ENCODE measurements around the gene NNMT. TPM values are rescaled to one million over a fixed set of nuclear protein-coding genes. Genes with fewer than 3 reads are reported as not detected.

NNMT gene
- total RNA-seq, 2 donors from 2014 or later: 83.7 to 240 TPM

DNA sequence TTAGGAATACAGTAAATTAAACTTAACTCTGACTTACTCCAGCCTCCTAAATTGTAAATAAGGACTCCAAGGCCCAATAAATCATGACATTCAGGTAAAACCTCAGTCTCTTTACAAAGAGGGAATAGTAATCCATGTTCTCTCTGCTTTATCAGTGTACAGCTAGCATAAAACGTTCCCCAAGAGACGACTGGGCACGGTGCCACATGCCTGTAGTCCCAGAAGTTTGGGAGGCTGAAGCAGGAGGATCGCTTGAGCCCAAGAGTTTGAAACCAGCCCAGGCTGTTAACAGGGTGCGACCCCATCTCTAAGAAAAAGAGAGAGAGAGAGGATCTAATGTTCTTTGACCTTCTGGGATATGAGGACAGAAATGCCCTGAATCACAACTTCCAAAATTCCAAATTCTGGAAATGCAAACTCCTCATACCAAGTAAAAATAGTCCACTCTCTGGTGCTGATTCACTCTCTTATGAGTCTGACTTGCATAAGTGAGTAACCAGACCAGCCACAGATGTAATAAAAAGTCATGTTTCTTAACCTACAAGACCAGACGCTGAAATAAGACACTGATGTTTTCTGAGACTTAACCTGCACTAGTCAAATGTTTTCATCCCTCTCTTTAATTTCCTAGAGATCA, 25.5 kb downstream of the NNMT start:
- DNase-seq (ENCODE audit: low spot score): no peak
- peak overlapping the region in 1 of 2 donors; percentile 24 for H3K27ac ChIP-seq
- TF ChIP-seq, protein P1, sequence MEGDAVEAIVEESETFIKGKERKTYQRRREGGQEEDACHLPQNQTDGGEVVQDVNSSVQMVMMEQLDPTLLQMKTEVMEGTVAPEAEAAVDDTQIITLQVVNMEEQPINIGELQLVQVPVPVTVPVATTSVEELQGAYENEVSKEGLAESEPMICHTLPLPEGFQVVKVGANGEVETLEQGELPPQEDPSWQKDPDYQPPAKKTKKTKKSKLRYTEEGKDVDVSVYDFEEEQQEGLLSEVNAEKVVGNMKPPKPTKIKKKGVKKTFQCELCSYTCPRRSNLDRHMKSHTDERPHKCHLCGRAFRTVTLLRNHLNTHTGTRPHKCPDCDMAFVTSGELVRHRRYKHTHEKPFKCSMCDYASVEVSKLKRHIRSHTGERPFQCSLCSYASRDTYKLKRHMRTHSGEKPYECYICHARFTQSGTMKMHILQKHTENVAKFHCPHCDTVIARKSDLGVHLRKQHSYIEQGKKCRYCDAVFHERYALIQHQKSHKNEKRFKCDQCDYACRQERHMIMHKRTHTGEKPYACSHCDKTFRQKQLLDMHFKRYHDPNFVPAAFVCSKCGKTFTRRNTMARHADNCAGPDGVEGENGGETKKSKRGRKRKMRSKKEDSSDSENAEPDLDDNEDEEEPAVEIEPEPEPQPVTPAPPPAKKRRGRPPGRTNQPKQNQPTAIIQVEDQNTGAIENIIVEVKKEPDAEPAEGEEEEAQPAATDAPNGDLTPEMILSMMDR (IDR thresholded peaks at IDR 0.05): no peak
- no peaks in the 10 kb centered on the region for H3K9me3 ChIP-seq
- H3K36me3 ChIP-seq: peaks cover 2% of the 10 kb centered on the region
- no peaks in the 10 kb centered on the region for H3K27me3 ChIP-seq
- H3K4me1 ChIP-seq: peaks cover 0 to 16% of the 10 kb centered on the region in 2 donors
- no peak overlapping the region for H3K4me3 ChIP-seq

DNA sequence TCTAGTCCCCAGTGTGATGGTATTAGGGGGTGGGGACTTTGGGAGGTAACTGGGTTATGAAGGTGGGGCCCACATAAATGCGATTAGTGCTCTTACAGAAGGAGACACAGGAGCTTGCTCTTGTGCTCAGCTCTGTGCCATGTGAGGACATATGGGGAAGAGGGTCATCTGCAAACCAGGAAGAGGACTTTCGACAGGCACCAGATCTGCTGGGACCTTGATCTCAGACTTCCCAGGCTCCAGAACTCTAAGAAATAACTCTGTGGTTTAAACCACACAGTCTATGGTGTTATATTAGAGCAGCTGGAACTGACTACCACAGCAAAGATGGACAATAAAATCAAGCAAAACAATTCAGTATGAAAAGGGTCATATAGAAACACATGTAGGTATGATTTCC, 26.7 kb downstream of the NNMT start:
- no peaks in the 10 kb centered on the region for H3K27me3 ChIP-seq
- H3K9me3 ChIP-seq: no peaks in the 10 kb centered on the region
- no peaks in the 10 kb centered on the region for H3K36me3 ChIP-seq
- H3K27ac ChIP-seq: no peak overlapping the region
- TF ChIP-seq, protein P1 (IDR thresholded peaks at IDR 0.05): no peak
- no peak overlapping the region for H3K4me3 ChIP-seq
- peaks cover 0 to 8% of the 10 kb centered on the region in 2 donors for H3K4me1 ChIP-seq
- DNase-seq (ENCODE audit: low spot score): no peak

DNA sequence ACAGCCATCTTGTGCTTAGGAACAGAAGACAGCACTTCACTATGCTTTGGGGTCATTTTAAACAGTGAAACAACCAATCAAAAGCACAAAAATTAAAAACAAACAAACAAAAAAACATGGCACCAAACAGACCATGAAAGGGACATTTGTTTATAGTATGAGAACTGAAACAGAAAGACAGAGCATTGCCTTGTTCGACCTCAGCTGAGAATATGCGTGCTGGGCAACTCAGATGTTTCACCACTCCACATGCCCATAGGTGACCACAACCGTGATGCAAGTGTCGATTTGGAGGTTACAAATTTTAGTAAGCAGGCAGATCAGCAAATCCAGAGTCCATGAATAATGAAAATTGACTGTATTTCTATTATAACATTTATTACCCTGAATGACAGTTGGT, 30.0 kb downstream of the NNMT start:
- H3K4me1 ChIP-seq: peaks cover 0 to 4% of the 10 kb centered on the region in 2 donors
- no peak overlapping the region for H3K4me3 ChIP-seq
- H3K27me3 ChIP-seq: no peaks in the 10 kb centered on the region
- no peak for DNase-seq (ENCODE audit: low spot score)
- H3K36me3 ChIP-seq: no peaks in the 10 kb centered on the region
- TF ChIP-seq, protein P1 (IDR thresholded peaks at IDR 0.05): no peak
- H3K9me3 ChIP-seq: peaks cover 0 to 18% of the 10 kb centered on the region in 2 donors
- H3K27ac ChIP-seq: no peak overlapping the region

DNA sequence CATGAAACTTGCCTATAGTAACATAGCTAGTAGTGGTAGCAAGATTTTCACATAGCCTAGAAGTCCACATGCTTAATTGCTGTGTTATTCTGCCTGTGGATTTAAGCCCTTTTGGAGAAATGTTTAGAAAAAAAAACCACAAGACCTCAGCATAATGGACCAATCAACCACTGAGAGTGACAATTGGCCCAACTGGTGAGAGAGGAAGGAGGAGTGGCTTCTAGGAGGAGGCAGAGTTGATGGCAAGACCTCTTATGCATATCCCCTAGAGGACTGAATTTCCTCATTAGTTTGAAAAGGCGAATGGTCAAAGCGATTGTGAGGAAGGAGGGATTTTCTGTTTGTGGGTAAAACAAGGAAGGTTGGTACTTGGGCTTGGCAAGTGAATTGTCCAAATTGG, 30.6 kb downstream of the NNMT start:
- no peak for DNase-seq (ENCODE audit: low spot score)
- no peaks in the 10 kb centered on the region for H3K36me3 ChIP-seq
- H3K4me3 ChIP-seq: no peak overlapping the region
- TF ChIP-seq, protein P1 (IDR thresholded peaks at IDR 0.05): no peak
- H3K27me3 ChIP-seq: no peaks in the 10 kb centered on the region
- no peaks in the 10 kb centered on the region for H3K4me1 ChIP-seq
- H3K27ac ChIP-seq: no peak overlapping the region
- H3K9me3 ChIP-seq: peaks cover 0 to 18% of the 10 kb centered on the region in 2 donors

DNA sequence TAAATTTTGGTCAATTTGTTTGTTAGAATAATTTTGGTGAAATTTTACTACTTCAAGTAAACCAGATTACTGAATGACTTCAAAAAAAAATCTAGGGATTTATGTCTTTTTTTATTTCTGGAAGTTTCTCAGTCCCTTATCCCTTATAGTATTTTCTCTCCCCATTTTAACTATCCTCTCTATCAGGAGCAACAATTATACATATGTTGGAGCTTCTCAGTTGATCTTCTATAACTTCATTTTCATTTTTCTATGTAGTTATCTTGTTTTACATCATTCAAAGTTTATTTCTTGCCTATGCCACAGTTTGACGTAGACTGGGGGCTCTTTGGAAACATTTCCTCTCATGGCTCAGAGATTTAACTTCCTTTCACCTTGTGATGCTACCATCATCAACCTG, 34.2 kb downstream of the NNMT start:
- TF ChIP-seq, protein P1 (IDR thresholded peaks at IDR 0.05): no peak
- no peaks in the 10 kb centered on the region for H3K4me1 ChIP-seq
- no peaks in the 10 kb centered on the region for H3K27me3 ChIP-seq
- H3K36me3 ChIP-seq: no peaks in the 10 kb centered on the region
- no peak for DNase-seq (ENCODE audit: low spot score)
- H3K9me3 ChIP-seq: peaks cover 0 to 22% of the 10 kb centered on the region in 2 donors
- H3K4me3 ChIP-seq: no peak overlapping the region
- H3K27ac ChIP-seq: no peak overlapping the region

All from right atrium auricular region (tissue), 2 donors.